NT2/D1 (cell line): Measurements from ENCODE around the gene ASB5.

Experiments
- YY1 ChIP-seq: IDR thresholded peaks from 2 replicates; pipeline ENCODE4 v1.6.1; 2011; ENCODE audit not compliant: insufficient read length, insufficient read depth
- ZNF274 ChIP-seq: IDR thresholded peaks from 2 replicates; pipeline ENCODE4 v1.6.1; 2011; ENCODE audit warnings: mild to moderate bottlenecking, low read depth, low read length

- TF ChIP-seq ZNF274 (no peak), YY1 (no peak)
Measured at GRCh38 chr4:176242764-176243347, 26.2 kb downstream of the ASB5 start.
